ENCODE measurements around the gene NFIB. TPM values are rescaled to one million over a fixed set of nuclear protein-coding genes. Genes with fewer than 3 reads are reported as not detected.

The NFIB gene
- total RNA-seq, 1 experiment from 2014 or later, result 14.3 TPM

DNA sequence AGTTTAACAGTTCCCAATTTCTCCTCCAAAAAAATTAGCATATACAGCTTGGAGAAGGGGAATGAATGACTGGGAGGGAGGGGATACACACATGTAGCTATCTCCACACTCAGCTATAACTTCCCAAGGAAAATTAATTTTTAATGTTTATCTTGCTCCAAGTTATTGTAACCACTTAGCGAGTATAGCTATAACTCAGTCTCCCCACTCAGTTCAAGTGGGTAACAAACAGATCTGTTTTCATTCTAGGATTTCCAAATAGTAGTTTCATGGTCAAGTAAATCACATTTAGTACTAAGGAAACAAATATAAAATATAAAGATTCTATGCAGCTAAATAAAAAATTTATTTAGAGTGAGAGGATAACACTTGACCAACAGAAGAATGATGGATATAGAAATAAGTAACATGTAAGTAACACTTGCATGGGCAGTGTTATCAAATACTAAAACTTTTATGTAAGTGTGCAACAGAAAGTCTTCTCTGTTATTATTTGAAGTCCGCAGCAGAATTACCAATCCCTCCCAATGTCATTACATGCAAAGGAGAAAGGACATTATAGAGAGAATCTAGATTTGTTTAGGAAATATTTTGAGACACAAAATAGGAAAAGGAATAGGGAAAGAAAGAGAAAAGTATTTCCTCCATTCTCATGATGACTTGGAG, 10.2 kb upstream of the NFIB start:
- Histone ChIP-seq H2BK15ac (ENCODE audit: low read depth, low read length) (no peak overlapping the region), H3K14ac (ENCODE audit: insufficient read depth, low read length) (no peak overlapping the region), H2BK5ac (ENCODE audit: insufficient read length, low read length) (no peak overlapping the region), H4K8ac (replicated peaks; ENCODE audit: insufficient read length, low read depth, low read length) (no peak overlapping the region), H3T11ph (ENCODE audit: low read length) (no peak overlapping the region), H3K23me2 (ENCODE audit: insufficient read length, low read depth, low read length, poor library complexity, severe bottlenecking) (peaks cover 17% of the 10 kb centered on the region), H3K4ac (ENCODE audit: low read depth, low read length) (no peak overlapping the region), H3K23ac (ENCODE audit: insufficient read length, low read depth, low read length) (no peak overlapping the region), H3K4me1 (ENCODE audit: insufficient read depth, low read length) (peaks cover 8% of the 10 kb centered on the region; the same call in 1 of the 2 replicates), H3K9me3 (ENCODE audit: control insufficient read depth, low read depth, low read length) (no peaks in the 10 kb centered on the region), H3K4me2 (ENCODE audit: insufficient read depth, insufficient read length, low read length) (no peak overlapping the region), H2AK5ac (ENCODE audit: insufficient read length, low read length) (no peak overlapping the region), H3K27me3 (ENCODE audit: insufficient read depth, low read length) (no peaks in the 10 kb centered on the region), H3K27ac (ENCODE audit: insufficient read length, low read depth, low read length) (no peak overlapping the region), H3K79me1 (ENCODE audit: insufficient read depth, low read depth, low read length, poor library complexity, severe bottlenecking) (no peaks in the 10 kb centered on the region), H2AFZ (ENCODE audit: low read length) (no peak overlapping the region), H3K18ac (ENCODE audit: insufficient read length, low read depth, low read length) (no peak overlapping the region), H3K9ac (ENCODE audit: extremely low read depth, insufficient read length, low read length) (no peak overlapping the region), H4K91ac (ENCODE audit: insufficient read length, low read depth, low read length) (no peak overlapping the region), H3K79me2 (ENCODE audit: insufficient read depth, low read length) (no peaks in the 10 kb centered on the region), H2BK120ac (ENCODE audit: low read depth, low read length, poor library complexity, severe bottlenecking) (no peak overlapping the region), H4K5ac (ENCODE audit: insufficient read length, low read depth, low read length) (no peak overlapping the region), H4K20me1 (ENCODE audit: control insufficient read depth, insufficient read depth, insufficient read length) (no peaks in the 10 kb centered on the region), H3K56ac (ENCODE audit: insufficient read length, low read depth, low read length) (no peak overlapping the region), H2BK20ac (ENCODE audit: low read depth, low read length, poor library complexity, severe bottlenecking) (no peak overlapping the region), H2BK12ac (ENCODE audit: insufficient read length, low read depth, low read length) (no peak overlapping the region)
- Mint-ChIP-seq H3K27ac (no peak overlapping the region), H3K4me3 (peak overlapping the region in 1 of 2 experiments; percentile 58; a peak in 1 of 5 replicates), H3K36me3 (ENCODE audit: insufficient read depth in 1 of 3, low read depth in 3 of 3) (no peaks in the 10 kb centered on the region; a peak in 1 of 7 replicates), H3K9me3 (no peaks in the 10 kb centered on the region), H3K4me1 (peaks cover 38 to 40% of the 10 kb centered on the region in 2 experiments), H3K27me3 (ENCODE audit: low read depth) (no peaks in the 10 kb centered on the region)
- TF ChIP-seq, protein P1, sequence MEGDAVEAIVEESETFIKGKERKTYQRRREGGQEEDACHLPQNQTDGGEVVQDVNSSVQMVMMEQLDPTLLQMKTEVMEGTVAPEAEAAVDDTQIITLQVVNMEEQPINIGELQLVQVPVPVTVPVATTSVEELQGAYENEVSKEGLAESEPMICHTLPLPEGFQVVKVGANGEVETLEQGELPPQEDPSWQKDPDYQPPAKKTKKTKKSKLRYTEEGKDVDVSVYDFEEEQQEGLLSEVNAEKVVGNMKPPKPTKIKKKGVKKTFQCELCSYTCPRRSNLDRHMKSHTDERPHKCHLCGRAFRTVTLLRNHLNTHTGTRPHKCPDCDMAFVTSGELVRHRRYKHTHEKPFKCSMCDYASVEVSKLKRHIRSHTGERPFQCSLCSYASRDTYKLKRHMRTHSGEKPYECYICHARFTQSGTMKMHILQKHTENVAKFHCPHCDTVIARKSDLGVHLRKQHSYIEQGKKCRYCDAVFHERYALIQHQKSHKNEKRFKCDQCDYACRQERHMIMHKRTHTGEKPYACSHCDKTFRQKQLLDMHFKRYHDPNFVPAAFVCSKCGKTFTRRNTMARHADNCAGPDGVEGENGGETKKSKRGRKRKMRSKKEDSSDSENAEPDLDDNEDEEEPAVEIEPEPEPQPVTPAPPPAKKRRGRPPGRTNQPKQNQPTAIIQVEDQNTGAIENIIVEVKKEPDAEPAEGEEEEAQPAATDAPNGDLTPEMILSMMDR (conservative IDR thresholded peaks at IDR 0.05), result no peak
- no CpG with 5 or more reads among the region's 2 CpGs for WGBS (ENCODE audit: extremely low coverage, insufficient read length, low lambda C conversion rate)
- no peak for DNase-seq

All from H9 (cell line).